HuH-7.5 (cell line): ENCODE results near the gene CBX8.
"Not testable (repeated sequence)": the region's sequence is repeated elsewhere in the genome, so short reads cannot be mapped to it uniquely, and the experiment has no call there.

Experiments
- DNase-seq: peaks from one replicate; pipeline ENCODE4 v3.0.0; 2011; ENCODE audit warnings: low spot score

CBX8 gene

GRCh38 chr17:79779084-79779529 is 17.8 kb downstream of the CBX8 start:
- DNase-seq: no peak

DNA sequence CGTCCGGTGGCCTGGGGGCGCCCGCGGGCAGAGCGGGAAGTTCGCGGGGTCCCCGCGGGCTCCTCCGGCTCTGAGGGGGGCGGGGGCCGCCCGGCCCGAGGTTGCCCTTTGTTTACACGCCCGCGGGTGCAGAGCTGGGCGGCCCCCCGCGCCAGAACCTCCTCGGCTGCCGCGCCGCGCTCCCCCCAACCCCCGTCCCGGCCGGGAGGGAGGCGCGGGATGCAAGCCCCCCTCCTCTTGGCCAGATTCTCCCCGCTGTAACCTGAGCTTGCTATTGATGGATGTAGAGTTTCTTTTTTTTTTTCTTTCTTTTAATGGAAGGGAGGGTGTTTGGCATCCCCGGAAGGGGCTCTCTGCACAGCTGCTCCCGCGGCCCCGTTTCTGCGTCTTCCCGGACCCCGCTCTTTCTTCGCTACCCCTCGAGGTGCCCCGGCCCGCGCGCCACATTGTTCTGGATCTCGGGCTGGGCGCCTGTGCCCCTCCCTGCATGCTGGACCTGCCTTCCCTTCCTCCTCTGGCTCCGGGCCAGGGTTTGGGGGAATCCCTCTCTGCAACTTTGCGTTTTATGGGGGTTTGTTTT is 18.3 kb downstream of the CBX8 start:
- DNase-seq: no peak

- DNase-seq: peak; percentile 95
Observed at GRCh38 chr17:79777894-79778503, 18.9 kb downstream of the CBX8 start, which contains the start of gene CBX2. Gene CBX2 (plus strand): TSS chr17:79778148. CDS start chr17:79778236, 88 bp downstream.

DNA sequence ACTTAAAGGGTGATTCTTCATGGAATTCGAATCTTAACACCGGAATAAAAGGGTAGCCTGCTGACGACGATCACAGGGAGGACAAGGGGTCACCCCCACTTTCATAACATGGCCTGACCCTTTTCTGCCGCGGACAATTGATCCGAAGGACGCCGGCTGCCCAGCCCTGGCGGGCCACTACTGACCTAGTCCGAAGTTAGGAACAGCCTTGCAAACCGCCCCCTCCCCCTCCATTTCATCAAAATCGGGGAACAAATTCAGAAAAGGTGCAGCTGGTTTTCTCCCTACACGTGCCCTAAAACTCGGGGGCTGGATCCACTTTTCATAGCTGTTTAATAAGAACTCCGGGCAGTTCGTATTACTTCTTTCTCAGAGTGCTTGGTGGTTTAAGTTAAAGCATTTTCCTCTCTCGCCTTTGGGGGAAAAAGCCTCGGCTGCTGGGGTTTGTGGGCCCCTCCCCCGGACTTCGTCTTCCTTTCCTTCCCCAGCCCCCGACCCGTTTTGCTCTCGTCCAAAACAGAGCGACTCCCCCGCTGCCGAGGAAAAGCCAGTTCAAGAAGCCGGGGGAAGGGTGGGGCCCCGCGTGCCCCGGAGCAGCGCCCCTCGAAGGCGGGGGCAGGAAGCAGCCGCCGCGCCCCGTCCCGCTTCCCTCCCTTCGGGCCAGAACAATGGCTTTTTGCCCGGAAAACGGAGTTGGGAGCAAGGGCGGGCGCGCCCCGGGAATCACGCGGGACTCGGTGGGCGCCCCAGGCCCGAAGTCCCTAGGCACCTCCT is 19.6 kb downstream of the CBX8 start:
- peak; percentile 79 for DNase-seq

DNA sequence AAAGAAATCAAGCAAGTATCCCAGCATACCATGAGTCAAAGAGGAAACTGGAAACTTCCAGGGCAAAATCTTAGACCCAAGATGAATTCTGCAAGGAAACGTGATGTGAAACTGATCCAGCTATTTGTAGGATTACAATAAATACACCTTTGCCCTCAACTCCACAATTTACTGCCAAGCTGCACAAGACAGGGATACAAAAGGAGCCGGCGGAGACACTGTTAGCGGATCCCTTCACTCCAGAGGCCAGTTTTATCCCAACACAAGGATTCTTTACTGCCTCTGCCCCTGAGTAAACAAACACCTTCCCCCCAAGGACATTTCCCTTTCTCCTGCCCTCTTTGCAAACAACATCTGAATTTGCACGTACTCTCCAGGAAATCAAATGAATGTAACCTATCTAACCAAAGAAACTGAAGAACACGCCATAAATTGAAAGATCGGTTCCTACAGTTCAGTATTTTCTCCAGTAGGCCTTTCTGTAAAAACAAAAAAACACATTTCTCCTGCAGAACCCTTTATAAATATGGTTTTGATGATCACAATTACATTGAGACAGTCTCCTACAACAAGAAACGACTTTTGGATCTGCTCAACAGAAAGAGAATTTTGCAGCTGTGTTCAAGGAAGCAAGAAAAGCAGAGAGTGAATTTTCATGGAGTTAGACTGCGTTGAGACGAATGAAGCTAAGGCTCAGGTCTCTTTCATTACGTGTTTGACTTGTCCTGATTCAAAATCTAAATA is 20.3 kb downstream of the CBX8 start:
- no peak for DNase-seq

DNA sequence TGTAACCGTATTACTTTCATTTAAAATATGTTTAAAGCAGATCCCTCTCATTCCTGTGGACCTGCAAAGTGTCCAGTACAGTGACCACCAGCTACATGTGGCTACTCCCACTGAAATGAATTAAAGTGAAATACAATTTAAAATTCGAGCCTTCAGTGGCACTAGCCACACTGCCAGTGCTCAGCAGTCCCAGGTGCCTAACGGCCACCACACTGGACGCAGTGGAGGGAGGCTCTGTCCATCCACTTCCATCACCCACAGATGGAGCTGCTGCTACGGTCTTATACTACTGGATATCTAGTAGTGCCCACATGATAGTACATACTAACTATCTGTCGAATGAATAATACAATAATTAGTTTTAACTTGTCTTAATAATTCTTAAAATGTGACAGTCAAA is 21.2 kb downstream of the CBX8 start:
- no peak for DNase-seq

- DNase-seq: no peak
Observed at GRCh38 chr17:79774561-79774975, 22.3 kb downstream of the CBX8 start.

DNA sequence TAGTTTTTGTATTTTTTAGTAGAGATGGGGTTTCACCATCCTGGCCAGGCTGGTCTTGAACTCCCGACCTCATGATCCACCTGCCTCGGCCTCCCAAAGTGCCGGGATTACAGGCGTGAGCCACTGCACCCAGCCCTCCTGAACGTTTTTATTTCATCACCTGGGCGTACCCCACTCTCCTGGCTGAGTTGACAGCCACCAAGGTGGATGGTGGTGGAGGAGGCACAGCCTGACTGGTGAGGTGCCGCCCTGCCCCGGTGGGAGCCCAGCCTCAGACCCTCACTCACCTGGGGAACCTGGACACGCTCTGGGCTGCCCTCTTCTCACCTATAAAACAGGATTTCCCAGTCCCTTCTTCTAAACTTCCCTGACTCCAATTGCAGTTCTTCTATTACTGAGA is 24.2 kb downstream of the CBX8 start:
- DNase-seq: not testable (repeated sequence)

DNA sequence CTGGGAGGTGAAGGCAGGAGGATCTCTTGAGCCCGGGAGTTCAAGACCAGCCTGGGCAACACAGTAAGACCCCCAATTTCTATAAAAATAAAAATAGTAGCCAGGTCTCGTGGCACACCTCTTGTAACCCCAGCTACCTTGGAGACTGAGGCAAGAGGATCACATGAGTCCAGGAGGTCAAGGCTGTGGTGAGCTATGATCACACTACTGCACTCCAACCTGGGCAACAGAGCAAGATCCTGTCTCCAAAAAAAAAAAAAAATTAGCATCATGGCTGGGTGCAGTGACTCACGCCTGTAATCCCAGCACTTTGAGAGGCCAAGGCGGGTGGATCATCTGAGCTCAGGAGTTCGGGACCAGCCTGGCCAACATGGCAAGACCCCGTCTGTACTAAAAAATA is 25.6 kb downstream of the CBX8 start:
- DNase-seq: no peak

DNA sequence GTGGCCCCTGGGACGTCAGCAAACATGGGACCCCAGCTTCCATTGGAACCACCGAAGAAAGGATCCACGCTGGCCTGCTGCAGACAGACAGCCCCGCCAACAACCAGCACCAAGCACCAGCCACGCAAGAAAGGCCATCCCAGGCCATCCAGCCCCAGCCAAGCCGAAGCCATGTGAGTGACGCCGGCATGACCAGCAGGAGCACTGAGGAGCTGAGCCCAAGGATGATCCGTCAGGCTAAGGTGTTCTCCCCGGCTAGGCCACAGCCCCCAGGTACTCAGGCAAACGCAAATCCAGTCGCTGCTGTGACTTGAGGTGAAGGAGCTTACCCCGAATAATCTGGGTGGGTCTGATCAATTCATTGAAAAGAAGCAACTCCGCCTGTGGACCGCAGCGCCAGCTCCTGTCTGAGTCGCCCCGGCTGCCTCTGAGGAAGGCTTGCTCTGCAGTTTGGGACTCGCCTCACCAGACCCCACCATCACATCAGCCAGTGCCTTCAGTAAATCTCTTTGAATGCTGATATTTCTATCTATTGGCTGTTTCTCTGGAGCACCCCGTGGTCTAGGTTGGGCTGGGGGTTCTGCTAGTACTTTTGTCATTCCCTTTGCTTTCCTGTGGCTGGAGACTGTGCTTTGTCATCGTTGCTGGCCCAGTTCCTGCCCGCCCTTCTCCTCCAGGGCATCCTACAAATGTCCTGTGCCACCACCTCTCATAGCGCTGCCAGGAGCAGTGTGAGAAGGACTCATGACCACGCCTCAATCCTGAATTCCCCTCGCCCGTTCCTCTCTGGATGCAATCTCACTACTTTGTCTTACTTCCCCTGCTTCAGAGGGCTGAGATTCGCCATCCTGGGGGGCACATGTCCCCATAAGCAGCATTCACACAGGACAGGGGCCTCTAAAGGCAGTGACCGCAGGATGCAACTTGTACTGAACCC is 27.0 kb downstream of the CBX8 start:
- DNase-seq: no peak

DNA sequence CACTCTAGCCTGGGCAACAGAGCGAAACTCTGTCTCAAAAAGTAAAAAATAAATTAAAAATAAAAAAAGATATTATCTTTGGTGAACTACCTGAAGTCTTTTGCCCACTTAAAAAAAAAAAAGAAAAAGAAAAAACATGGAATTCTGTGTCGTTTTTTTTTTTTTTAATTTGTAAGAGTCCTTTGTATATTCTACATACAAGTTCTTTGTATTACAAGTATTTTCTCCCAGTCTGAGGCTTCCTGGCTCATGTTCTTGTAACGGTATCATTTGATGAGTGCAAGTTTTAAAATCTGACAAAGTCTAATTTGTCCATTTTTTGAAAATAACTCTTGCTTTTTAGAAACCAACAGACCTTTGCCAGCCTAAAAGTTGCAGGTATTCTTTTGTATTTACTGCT is 31.2 kb downstream of the CBX8 start:
- no peak for DNase-seq

DNA sequence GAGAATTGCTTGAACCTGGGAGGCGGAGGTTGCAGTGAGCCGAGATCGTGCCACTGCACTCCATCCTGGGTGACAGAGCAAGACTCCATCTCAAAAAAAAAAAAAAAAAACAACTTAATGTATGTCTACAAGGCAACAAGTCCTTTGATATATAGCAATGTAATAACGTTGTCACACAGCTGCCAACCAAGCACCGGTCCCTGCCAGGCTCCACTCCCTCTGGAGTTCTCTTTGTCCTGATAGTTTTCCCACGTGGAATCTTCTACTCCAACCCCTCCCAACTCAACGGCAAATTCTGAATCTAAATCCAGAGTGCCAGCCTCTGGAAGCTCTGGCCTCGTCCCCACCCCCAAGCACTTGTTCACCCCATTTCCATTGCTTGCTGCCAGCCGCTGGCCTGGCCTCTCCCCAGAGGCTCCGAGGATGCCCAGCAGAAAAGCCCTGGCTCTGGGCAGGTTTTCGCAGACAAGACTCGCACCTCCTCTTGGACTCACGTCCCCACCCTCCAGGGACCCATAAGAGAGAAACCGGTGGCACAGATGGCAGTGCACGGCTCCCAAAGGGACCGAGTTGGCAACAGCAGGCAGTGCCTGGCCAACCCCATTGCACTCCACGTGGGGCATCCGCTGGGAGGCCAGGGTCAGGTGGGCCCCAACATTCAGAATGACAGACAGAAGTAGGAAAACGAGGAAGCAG is 34.8 kb downstream of the CBX8 start:
- no peak for DNase-seq

DNA sequence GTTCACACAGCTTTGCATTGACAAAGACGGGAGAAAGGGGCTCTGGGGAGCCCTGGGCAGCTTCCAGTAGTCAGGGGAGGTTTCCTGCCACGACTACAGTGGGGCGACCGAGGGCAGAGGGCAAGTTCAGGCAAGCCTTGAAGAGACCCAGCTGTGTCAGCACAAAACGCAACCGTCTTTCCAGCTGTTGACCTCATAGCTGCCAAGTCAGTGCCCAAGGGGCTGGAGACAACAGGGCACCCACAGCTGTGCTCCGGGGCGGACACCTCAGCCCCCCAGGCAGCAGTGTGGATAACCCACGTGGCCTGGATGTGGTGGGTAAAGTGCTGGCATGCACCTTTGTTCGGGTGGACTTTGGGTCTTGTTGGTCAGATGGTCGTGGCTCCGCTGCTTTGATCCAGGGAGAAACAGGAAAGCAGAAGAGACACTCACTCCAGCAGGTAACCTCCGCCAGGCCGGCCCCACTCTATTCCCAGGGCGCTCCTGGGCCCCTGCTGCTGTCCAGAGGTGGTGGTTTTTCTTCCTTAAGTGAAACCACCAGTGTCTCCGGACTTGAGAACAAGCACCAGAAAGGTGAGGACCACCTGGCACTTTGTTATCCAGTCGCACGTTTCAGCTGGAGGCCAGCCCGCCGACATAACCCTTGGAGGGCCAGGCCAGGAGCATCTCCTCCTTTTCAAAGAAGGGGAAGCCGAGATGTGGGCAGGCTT is 36.5 kb downstream of the CBX8 start:
- DNase-seq: no peak

- DNase-seq: no peak
Observed at GRCh38 chr17:79758271-79758670, 38.6 kb downstream of the CBX8 start.

- DNase-seq: no peak
Observed at GRCh38 chr17:79757140-79757745, 39.6 kb downstream of the CBX8 start.

GRCh38 chr17:79755591-79755990 is 41.3 kb downstream of the CBX8 start:
- no peak for DNase-seq

- DNase-seq: not testable (repeated sequence)
Observed at GRCh38 chr17:79754903-79755302, 42.0 kb downstream of the CBX8 start.

DNA sequence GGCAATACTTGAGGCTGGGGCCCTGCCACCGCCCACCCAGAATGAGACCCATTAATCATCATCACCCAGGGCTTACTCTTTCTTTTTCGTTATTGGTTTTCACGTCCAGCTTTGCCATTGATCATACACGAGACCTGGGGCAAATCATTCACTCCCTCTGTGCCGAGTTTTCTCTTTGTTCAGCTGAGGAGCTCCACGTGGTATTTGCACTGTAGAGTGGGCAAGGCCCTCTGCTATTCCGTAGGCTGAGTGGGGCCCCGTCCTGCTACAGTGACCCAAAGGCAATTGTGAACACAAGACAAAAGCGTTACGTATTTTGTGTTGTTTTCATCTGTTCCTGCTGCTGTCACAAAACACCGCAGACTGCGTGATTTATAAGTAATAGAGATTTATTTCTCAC is 42.5 kb downstream of the CBX8 start:
- no peak for DNase-seq

- DNase-seq: no peak
Observed at GRCh38 chr17:79752175-79752574, 44.7 kb downstream of the CBX8 start.
